ENCODE measurements around the gene DDX54. TPM values are rescaled to one million over a fixed set of nuclear protein-coding genes. Genes with fewer than 3 reads are reported as not detected.

DDX54 gene
- total and polyA plus RNA-seq, 2 of the 8 experiments (the other 6 are each of a cell fraction or from before 2014, with no cell fraction given) = 64.9 to 113 TPM

DNA sequence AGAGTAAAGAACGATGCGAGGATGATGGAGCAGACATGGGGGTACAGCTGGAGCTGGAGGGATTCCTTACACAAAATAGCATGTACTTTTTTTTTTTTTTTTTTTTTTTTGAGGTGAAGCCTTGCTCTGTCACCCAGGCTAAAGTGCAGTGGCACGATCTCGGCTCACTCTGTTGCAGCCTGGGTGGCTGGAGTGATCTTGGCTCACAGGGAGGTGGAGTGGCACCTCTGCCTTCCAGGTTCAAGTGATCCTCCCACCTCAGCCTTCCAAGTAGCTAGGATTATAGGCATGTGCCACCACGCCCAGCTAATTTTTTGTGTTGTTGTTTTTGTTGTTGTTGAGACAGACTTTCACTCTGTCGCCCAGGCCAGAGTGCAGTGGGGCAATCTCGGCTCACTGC lies 44.6 kb downstream of the DDX54 start (continued):
- TF ChIP-seq, protein P1, sequence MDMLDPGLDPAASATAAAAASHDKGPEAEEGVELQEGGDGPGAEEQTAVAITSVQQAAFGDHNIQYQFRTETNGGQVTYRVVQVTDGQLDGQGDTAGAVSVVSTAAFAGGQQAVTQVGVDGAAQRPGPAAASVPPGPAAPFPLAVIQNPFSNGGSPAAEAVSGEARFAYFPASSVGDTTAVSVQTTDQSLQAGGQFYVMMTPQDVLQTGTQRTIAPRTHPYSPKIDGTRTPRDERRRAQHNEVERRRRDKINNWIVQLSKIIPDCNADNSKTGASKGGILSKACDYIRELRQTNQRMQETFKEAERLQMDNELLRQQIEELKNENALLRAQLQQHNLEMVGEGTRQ (IDR thresholded peaks at IDR 0.05; ENCODE audit: low read length) = no peak
